Measurements from ENCODE around the gene ZNF471. TPM values are rescaled to one million over a fixed set of nuclear protein-coding genes. Genes with fewer than 3 reads are reported as not detected.

Gene ZNF471
- polyA plus RNA-seq, 1 donor from 2014 or later: 30.0 TPM

DNA sequence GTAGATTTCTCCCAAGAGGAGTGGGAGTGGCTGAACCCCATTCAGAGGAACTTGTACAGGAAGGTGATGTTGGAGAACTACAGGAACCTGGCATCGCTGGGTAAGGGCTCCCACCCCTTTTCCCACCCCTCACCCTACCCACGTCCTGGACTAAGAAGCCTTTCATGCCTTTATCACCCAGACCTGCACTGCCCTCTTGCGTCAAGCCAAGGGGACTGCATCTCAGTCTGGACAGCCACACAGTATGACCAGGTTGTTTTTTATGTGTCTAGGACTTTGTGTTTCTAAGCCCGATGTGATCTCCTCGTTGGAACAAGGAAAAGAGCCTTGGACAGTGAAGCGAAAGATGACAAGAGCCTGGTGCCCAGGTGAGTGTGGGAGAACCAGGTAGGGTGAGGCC is 39.9 kb downstream of the ZNF471 start:
- peaks cover 71% of the 10 kb centered on the region for H3K36me3 ChIP-seq (ENCODE audit: insufficient read depth, low read length)
- TF ChIP-seq POLR2AphosphoS5 (IDR thresholded peaks at IDR 0.05) (no peak), EZH2 (IDR thresholded peaks at IDR 0.05; ENCODE audit: borderline replicate concordance, insufficient read depth, low read length, poor library complexity, severe bottlenecking) (no peak), EP300 (conservative IDR thresholded peaks at IDR 0.05; ENCODE audit: poor library complexity, severe bottlenecking) (no peak), MXI1 (conservative IDR thresholded peaks at IDR 0.05; ENCODE audit: poor library complexity, severe bottlenecking) (no peak), RAD21 (conservative IDR thresholded peaks at IDR 0.05) (no peak), SMC3 (conservative IDR thresholded peaks at IDR 0.05; ENCODE audit: poor library complexity) (no peak), TAF1 (IDR thresholded peaks at IDR 0.05; ENCODE audit: low read depth) (no peak)
- TF ChIP-seq, protein P1, sequence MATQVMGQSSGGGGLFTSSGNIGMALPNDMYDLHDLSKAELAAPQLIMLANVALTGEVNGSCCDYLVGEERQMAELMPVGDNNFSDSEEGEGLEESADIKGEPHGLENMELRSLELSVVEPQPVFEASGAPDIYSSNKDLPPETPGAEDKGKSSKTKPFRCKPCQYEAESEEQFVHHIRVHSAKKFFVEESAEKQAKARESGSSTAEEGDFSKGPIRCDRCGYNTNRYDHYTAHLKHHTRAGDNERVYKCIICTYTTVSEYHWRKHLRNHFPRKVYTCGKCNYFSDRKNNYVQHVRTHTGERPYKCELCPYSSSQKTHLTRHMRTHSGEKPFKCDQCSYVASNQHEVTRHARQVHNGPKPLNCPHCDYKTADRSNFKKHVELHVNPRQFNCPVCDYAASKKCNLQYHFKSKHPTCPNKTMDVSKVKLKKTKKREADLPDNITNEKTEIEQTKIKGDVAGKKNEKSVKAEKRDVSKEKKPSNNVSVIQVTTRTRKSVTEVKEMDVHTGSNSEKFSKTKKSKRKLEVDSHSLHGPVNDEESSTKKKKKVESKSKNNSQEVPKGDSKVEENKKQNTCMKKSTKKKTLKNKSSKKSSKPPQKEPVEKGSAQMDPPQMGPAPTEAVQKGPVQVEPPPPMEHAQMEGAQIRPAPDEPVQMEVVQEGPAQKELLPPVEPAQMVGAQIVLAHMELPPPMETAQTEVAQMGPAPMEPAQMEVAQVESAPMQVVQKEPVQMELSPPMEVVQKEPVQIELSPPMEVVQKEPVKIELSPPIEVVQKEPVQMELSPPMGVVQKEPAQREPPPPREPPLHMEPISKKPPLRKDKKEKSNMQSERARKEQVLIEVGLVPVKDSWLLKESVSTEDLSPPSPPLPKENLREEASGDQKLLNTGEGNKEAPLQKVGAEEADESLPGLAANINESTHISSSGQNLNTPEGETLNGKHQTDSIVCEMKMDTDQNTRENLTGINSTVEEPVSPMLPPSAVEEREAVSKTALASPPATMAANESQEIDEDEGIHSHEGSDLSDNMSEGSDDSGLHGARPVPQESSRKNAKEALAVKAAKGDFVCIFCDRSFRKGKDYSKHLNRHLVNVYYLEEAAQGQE (IDR thresholded peaks at IDR 0.05; ENCODE audit: borderline replicate concordance): no peak
- TF ChIP-seq, protein P2, sequence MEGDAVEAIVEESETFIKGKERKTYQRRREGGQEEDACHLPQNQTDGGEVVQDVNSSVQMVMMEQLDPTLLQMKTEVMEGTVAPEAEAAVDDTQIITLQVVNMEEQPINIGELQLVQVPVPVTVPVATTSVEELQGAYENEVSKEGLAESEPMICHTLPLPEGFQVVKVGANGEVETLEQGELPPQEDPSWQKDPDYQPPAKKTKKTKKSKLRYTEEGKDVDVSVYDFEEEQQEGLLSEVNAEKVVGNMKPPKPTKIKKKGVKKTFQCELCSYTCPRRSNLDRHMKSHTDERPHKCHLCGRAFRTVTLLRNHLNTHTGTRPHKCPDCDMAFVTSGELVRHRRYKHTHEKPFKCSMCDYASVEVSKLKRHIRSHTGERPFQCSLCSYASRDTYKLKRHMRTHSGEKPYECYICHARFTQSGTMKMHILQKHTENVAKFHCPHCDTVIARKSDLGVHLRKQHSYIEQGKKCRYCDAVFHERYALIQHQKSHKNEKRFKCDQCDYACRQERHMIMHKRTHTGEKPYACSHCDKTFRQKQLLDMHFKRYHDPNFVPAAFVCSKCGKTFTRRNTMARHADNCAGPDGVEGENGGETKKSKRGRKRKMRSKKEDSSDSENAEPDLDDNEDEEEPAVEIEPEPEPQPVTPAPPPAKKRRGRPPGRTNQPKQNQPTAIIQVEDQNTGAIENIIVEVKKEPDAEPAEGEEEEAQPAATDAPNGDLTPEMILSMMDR (IDR thresholded peaks at IDR 0.05; ENCODE audit: poor library complexity, severe bottlenecking): no peak
- H3K9me2 ChIP-seq (ENCODE audit: insufficient read depth, low read length): no peaks in the 10 kb centered on the region
- H4K20me1 ChIP-seq (ENCODE audit: insufficient read depth): no peaks in the 10 kb centered on the region
- H3K27me3 ChIP-seq (ENCODE audit: insufficient read depth, low read depth, low read length): no peaks in the 10 kb centered on the region
- no peak overlapping the region for H3K4me2 ChIP-seq (ENCODE audit: low read length)
- no peak overlapping the region for H3K4me3 ChIP-seq (ENCODE audit: low read length)
- H3F3A ChIP-seq (ENCODE audit: insufficient read depth, low read length, poor library complexity, severe bottlenecking): no peaks in the 10 kb centered on the region
- no peak overlapping the region for H3K9ac ChIP-seq (ENCODE audit: low read length)
- H3K9me3 ChIP-seq (ENCODE audit: low read length): peaks cover 23% of the 10 kb centered on the region
- H3K27ac ChIP-seq (ENCODE audit: low read length): no peak overlapping the region
- peaks cover 21% of the 10 kb centered on the region for H3K79me2 ChIP-seq (replicated peaks; ENCODE audit: insufficient read depth, low read length)
- no peak overlapping the region for H2AFZ ChIP-seq (ENCODE audit: low read depth, low read length)

DNA sequence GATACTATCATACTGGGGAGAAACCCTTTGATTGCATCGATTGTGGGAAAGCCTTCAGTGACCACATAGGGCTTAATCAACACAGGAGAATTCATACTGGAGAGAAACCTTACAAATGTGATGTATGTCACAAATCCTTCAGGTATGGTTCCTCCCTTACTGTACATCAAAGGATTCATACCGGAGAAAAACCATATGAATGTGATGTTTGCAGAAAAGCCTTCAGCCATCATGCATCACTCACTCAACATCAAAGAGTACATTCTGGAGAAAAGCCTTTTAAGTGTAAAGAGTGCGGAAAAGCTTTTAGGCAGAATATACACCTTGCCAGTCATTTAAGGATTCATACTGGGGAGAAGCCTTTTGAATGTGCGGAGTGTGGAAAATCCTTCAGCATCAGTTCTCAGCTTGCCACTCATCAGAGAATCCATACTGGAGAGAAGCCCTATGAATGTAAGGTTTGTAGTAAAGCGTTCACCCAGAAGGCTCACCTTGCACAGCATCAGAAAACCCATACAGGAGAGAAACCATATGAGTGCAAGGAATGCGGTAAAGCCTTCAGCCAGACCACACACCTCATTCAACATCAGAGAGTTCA is 46.7 kb downstream of the ZNF471 start:
- Histone ChIP-seq H3K9me3 (ENCODE audit: low read length) (peaks cover 25% of the 10 kb centered on the region), H3K79me2 (replicated peaks; ENCODE audit: insufficient read depth, low read length) (no peaks in the 10 kb centered on the region), H3F3A (ENCODE audit: insufficient read depth, low read length, poor library complexity, severe bottlenecking) (no peaks in the 10 kb centered on the region), H3K9me2 (ENCODE audit: insufficient read depth, low read length) (no peaks in the 10 kb centered on the region), H3K4me2 (ENCODE audit: low read length) (no peak overlapping the region), H4K20me1 (ENCODE audit: insufficient read depth) (no peaks in the 10 kb centered on the region), H3K36me3 (ENCODE audit: insufficient read depth, low read length) (peaks cover 46% of the 10 kb centered on the region), H3K4me3 (ENCODE audit: low read length) (no peak overlapping the region), H3K9ac (ENCODE audit: low read length) (no peak overlapping the region), H3K27ac (ENCODE audit: low read length) (no peak overlapping the region), H3K27me3 (ENCODE audit: insufficient read depth, low read depth, low read length) (no peaks in the 10 kb centered on the region), H2AFZ (ENCODE audit: low read depth, low read length) (no peak overlapping the region)
- TF ChIP-seq RAD21 (conservative IDR thresholded peaks at IDR 0.05): no peak
- no peak for TF ChIP-seq SMC3 (conservative IDR thresholded peaks at IDR 0.05; ENCODE audit: poor library complexity)
- TF ChIP-seq, protein P1 (IDR thresholded peaks at IDR 0.05; ENCODE audit: borderline replicate concordance): no peak
- no peak for TF ChIP-seq TAF1 (IDR thresholded peaks at IDR 0.05; ENCODE audit: low read depth)
- TF ChIP-seq, protein P2 (IDR thresholded peaks at IDR 0.05; ENCODE audit: poor library complexity, severe bottlenecking): no peak
- TF ChIP-seq MXI1 (conservative IDR thresholded peaks at IDR 0.05; ENCODE audit: poor library complexity, severe bottlenecking): no peak
- TF ChIP-seq EP300 (conservative IDR thresholded peaks at IDR 0.05; ENCODE audit: poor library complexity, severe bottlenecking): no peak
- TF ChIP-seq EZH2 (IDR thresholded peaks at IDR 0.05; ENCODE audit: borderline replicate concordance, insufficient read depth, low read length, poor library complexity, severe bottlenecking): no peak
- TF ChIP-seq POLR2AphosphoS5 (IDR thresholded peaks at IDR 0.05): no peak
